Measurements from ENCODE around the gene BCAN.

The BCAN gene

GRCh38 chr1:156664046-156664766 is 22.3 kb downstream of the BCAN start:
- no peaks in the 10 kb centered on the region for H3K79me2 ChIP-seq (ENCODE audit: control insufficient read depth, low read length)
- peaks cover 29% of the 10 kb centered on the region for H3K27me3 ChIP-seq (ENCODE audit: control insufficient read depth, low read length)
- H3K36me3 ChIP-seq (ENCODE audit: control insufficient read depth, low read length), result no peaks in the 10 kb centered on the region
- H3K4me1 ChIP-seq (ENCODE audit: control insufficient read depth, low read length), result peaks cover 61% of the 10 kb centered on the region
- H3K9me2 ChIP-seq (replicated peaks; ENCODE audit: control insufficient read depth, low read length), result no peaks in the 10 kb centered on the region
- no peaks in the 10 kb centered on the region for H3K9me3 ChIP-seq (ENCODE audit: control insufficient read depth, insufficient read depth, low read length)
- peak overlapping the region; percentile 60 for H3K4me2 ChIP-seq (ENCODE audit: low read length)
- 0 out of 2 replicates have a peak, but pooled peaks cover 3% of the 10 kb centered on the region for H4K20me1 ChIP-seq (ENCODE audit: control insufficient read depth, insufficient read depth, low read depth, low read length)
- TF ChIP-seq EZH2phosphoT487 (IDR thresholded peaks at IDR 0.05; ENCODE audit: borderline replicate concordance, low read length) (no peak), CTCF (IDR thresholded peaks at IDR 0.05; ENCODE audit: low read depth, low read length, poor library complexity, severe bottlenecking) (no peak)
- peaks cover 4% of the 10 kb centered on the region for H3F3A ChIP-seq (ENCODE audit: control insufficient read depth, insufficient read depth)
- H3K27ac ChIP-seq (ENCODE audit: low read depth, low read length), result no peak overlapping the region
- H3K4me3 ChIP-seq (ENCODE audit: low read length), result peak overlapping the region; percentile 45

- H3K4me1 ChIP-seq (ENCODE audit: control insufficient read depth, low read length), result peaks cover 57% of the 10 kb centered on the region
- no peaks in the 10 kb centered on the region for H3K9me2 ChIP-seq (replicated peaks; ENCODE audit: control insufficient read depth, low read length)
- H3F3A ChIP-seq (ENCODE audit: control insufficient read depth, insufficient read depth), result peaks cover 4% of the 10 kb centered on the region
- TF ChIP-seq EZH2phosphoT487 (IDR thresholded peaks at IDR 0.05; ENCODE audit: borderline replicate concordance, low read length) (no peak), CTCF (IDR thresholded peaks at IDR 0.05; ENCODE audit: low read depth, low read length, poor library complexity, severe bottlenecking) (no peak)
- peak overlapping the region; percentile 45 for H3K4me3 ChIP-seq (ENCODE audit: low read length)
- peaks cover 36% of the 10 kb centered on the region for H3K27me3 ChIP-seq (ENCODE audit: control insufficient read depth, low read length)
- no peaks in the 10 kb centered on the region for H3K79me2 ChIP-seq (ENCODE audit: control insufficient read depth, low read length)
- no peaks in the 10 kb centered on the region for H3K9me3 ChIP-seq (ENCODE audit: control insufficient read depth, insufficient read depth, low read length)
- H3K4me2 ChIP-seq (ENCODE audit: low read length), result peak overlapping the region; percentile 60
- H3K36me3 ChIP-seq (ENCODE audit: control insufficient read depth, low read length), result no peaks in the 10 kb centered on the region
- H4K20me1 ChIP-seq (ENCODE audit: control insufficient read depth, insufficient read depth, low read depth, low read length), result 0 out of 2 replicates have a peak, but pooled peaks cover 3% of the 10 kb centered on the region
- no peak overlapping the region for H3K27ac ChIP-seq (ENCODE audit: low read depth, low read length)
Measured at GRCh38 chr1:156664767-156665411, 23.0 kb downstream of the BCAN start.

- 0 out of 2 replicates have a peak, but pooled peaks cover 3% of the 10 kb centered on the region for H4K20me1 ChIP-seq (ENCODE audit: control insufficient read depth, insufficient read depth, low read depth, low read length)
- H3K27me3 ChIP-seq (ENCODE audit: control insufficient read depth, low read length), result peaks cover 42% of the 10 kb centered on the region
- TF ChIP-seq EZH2phosphoT487 (IDR thresholded peaks at IDR 0.05; ENCODE audit: borderline replicate concordance, low read length) (no peak), CTCF (IDR thresholded peaks at IDR 0.05; ENCODE audit: low read depth, low read length, poor library complexity, severe bottlenecking) (no peak)
- H3K27ac ChIP-seq (ENCODE audit: low read depth, low read length), result no peak overlapping the region
- H3K79me2 ChIP-seq (ENCODE audit: control insufficient read depth, low read length), result no peaks in the 10 kb centered on the region
- no peaks in the 10 kb centered on the region for H3K36me3 ChIP-seq (ENCODE audit: control insufficient read depth, low read length)
- H3K4me2 ChIP-seq (ENCODE audit: low read length), result no peak overlapping the region
- no peak overlapping the region for H3K4me3 ChIP-seq (ENCODE audit: low read length)
- peaks cover 52% of the 10 kb centered on the region for H3K4me1 ChIP-seq (ENCODE audit: control insufficient read depth, low read length)
- no peaks in the 10 kb centered on the region for H3K9me3 ChIP-seq (ENCODE audit: control insufficient read depth, insufficient read depth, low read length)
- H3F3A ChIP-seq (ENCODE audit: control insufficient read depth, insufficient read depth), result peaks cover 4% of the 10 kb centered on the region
- H3K9me2 ChIP-seq (replicated peaks; ENCODE audit: control insufficient read depth, low read length), result no peaks in the 10 kb centered on the region
Measured at GRCh38 chr1:156665539-156665938, 23.6 kb downstream of the BCAN start.
